ENCODE data around the gene GNB3. TPM values are rescaled to one million over a fixed set of nuclear protein-coding genes. Genes with fewer than 3 reads are reported as not detected.

The GNB3 gene
- total and polyA plus RNA-seq, 8 donors = 0.87 to 11.1 (median 2.7) TPM; not detected in 1

- Histone ChIP-seq H3K36me3 (no peaks in the 10 kb centered on the region), H3K27ac (no peak overlapping the region), H3K4me1 (peaks cover 0 to 10% (median 3%) of the 10 kb centered on the region in 4 donors), H3K9me3 (no peaks in the 10 kb centered on the region), H3K27me3 (no peaks in the 10 kb centered on the region), H3K4me3 (no peak overlapping the region)
- intact Hi-C loops (cut with DNase I; ENCODE audit: low total_unique reads) = no loop called here
- no peak for TF ChIP-seq EP300 (IDR thresholded peaks at IDR 0.05)
- no peak for TF ChIP-seq POLR2A (IDR thresholded peaks at IDR 0.05)
- TF ChIP-seq, protein P1, sequence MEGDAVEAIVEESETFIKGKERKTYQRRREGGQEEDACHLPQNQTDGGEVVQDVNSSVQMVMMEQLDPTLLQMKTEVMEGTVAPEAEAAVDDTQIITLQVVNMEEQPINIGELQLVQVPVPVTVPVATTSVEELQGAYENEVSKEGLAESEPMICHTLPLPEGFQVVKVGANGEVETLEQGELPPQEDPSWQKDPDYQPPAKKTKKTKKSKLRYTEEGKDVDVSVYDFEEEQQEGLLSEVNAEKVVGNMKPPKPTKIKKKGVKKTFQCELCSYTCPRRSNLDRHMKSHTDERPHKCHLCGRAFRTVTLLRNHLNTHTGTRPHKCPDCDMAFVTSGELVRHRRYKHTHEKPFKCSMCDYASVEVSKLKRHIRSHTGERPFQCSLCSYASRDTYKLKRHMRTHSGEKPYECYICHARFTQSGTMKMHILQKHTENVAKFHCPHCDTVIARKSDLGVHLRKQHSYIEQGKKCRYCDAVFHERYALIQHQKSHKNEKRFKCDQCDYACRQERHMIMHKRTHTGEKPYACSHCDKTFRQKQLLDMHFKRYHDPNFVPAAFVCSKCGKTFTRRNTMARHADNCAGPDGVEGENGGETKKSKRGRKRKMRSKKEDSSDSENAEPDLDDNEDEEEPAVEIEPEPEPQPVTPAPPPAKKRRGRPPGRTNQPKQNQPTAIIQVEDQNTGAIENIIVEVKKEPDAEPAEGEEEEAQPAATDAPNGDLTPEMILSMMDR (IDR thresholded peaks at IDR 0.05) = no peak
- no peak for TF ChIP-seq POLR2AphosphoS5 (IDR thresholded peaks at IDR 0.05)
- 53 to 64% (median 58%) methylated on average over 2 of the region's 2 CpGs for WGBS, 5 donors
- DNase-seq = no peak
These were observed 45.6 kb upstream of the GNB3 start for GRCh38 chr12:6795088-6795487.

- 74 to 86% (median 82%) methylated on average over 4 of the region's 4 CpGs for WGBS, 5 donors
- TF ChIP-seq POLR2A (IDR thresholded peaks at IDR 0.05) (no peak), POLR2AphosphoS5 (IDR thresholded peaks at IDR 0.05) (no peak), EP300 (IDR thresholded peaks at IDR 0.05) (no peak)
- TF ChIP-seq, protein P1 (IDR thresholded peaks at IDR 0.05) = no peak
- intact Hi-C loops (cut with DNase I; ENCODE audit: low total_unique reads) = no loop called here
- DNase-seq = no peak
- H3K36me3 ChIP-seq = no peaks in the 10 kb centered on the region
- no peaks in the 10 kb centered on the region for H3K9me3 ChIP-seq
- H3K27ac ChIP-seq = no peak overlapping the region
- no peak overlapping the region for H3K4me3 ChIP-seq
- no peaks in the 10 kb centered on the region for H3K27me3 ChIP-seq
- H3K4me1 ChIP-seq = peaks cover 0 to 10% (median 3%) of the 10 kb centered on the region in 4 donors
These were observed 44.1 kb upstream of the GNB3 start for GRCh38 chr12:6796576-6796975.

DNA sequence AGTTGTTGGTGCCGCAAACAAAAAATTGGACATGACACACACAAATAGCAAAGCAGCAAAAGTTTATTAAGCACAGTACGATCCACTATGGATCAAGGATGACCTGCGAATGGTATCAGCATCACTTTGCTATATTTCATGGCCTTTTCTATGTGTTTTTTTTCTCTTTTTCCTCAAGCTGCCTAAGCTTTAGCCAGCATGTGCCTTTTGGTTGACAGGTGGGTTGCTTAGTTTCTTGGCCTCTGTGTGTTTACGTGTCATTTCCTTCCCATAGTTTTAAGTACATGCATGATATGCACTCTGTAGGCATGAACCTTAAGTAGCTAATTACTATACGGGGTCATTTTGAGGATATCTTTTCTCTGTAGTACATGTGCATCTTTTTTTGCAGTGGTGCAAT is 41.6 kb upstream of the GNB3 start:
- intact Hi-C loops (cut with DNase I; ENCODE audit: low total_unique reads) = no loop called here
- H3K4me1 ChIP-seq = no peaks in the 10 kb centered on the region
- no peaks in the 10 kb centered on the region for H3K27me3 ChIP-seq
- H3K27ac ChIP-seq = no peak overlapping the region
- DNase-seq = no peak
- H3K9me3 ChIP-seq = no peaks in the 10 kb centered on the region
- TF ChIP-seq EP300 (IDR thresholded peaks at IDR 0.05) = no peak
- no peak for TF ChIP-seq POLR2AphosphoS5 (IDR thresholded peaks at IDR 0.05)
- TF ChIP-seq POLR2A (IDR thresholded peaks at IDR 0.05) = no peak
- TF ChIP-seq, protein P1 (IDR thresholded peaks at IDR 0.05) = no peak
- no peak overlapping the region for H3K4me3 ChIP-seq
- no peaks in the 10 kb centered on the region for H3K36me3 ChIP-seq
- WGBS, 5 donors = 82 to 89% (median 88%) methylated on average over 5 of the region's 5 CpGs

GRCh38 chr12:6807170-6807569 is 33.6 kb upstream of the GNB3 start:
- TF ChIP-seq, protein P1 (IDR thresholded peaks at IDR 0.05) = no peak
- TF ChIP-seq EP300 (IDR thresholded peaks at IDR 0.05) (no peak), POLR2AphosphoS5 (IDR thresholded peaks at IDR 0.05) (no peak), POLR2A (IDR thresholded peaks at IDR 0.05) (no peak)
- Histone ChIP-seq H3K9me3 (no peaks in the 10 kb centered on the region), H3K27ac (no peak overlapping the region), H3K4me1 (no peaks in the 10 kb centered on the region), H3K27me3 (no peaks in the 10 kb centered on the region), H3K4me3 (no peak overlapping the region), H3K36me3 (no peaks in the 10 kb centered on the region)
- intact Hi-C loops (cut with DNase I; ENCODE audit: low total_unique reads) = no loop called here
- 57 to 75% (median 68%) methylated on average over 1 of the region's 1 CpG for WGBS, 5 donors
- DNase-seq = no peak

Measured in stomach (tissue), 9 donors.